ENCODE results near the gene USP13.
"Not testable (repeated sequence)": the region's sequence is repeated elsewhere in the genome, so short reads cannot be mapped to it uniquely, and the experiment has no call there.

Gene USP13

DNA sequence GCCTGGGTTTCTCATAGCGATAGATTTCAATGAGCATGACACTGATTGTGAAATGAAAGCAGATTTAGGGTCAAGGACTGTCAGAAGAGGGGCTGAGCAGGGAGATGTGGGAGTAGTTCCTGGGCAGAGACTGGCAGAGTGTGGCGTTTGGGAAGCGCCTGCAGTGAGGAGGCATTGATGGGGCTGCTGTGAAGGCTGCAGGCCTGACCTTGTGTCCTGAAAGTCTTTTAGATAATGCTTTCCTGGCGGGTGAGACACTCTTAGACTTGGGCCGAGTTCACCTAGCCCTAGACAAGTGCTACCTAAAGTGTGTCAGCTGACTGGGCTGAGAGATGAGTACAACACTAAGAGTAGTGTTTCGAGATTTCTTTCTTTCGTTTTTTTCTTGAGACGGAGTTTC, 20.7 kb downstream of the USP13 start:
- Mint-ChIP-seq H3K9me3 (no peaks in the 10 kb centered on the region), H3K27me3 (no peaks in the 10 kb centered on the region), H3K4me3 (no peak overlapping the region), H3K4me1 (no peaks in the 10 kb centered on the region), H3K27ac (no peak overlapping the region)
- ATAC-seq: no peak
- no peak for DNase-seq

DNA sequence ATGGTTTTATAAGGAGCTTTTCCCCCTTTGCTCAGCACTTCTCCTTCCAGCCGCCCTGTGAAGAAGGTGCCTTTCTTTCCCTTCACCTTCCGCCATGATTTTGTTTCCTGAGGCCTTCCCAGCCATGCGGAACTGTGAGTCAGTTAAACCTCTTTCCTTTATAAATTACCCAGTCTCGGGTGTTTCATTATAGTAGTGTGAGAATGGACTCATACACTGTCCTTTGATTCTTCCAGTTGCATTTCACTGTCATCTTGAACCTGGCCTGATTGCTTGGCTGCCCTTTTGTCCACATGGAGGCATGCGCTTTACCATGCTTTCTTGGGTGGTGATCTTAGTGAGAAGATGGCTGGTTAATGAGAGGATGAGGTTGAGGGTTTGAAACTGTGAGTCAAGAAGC, 23.2 kb downstream of the USP13 start:
- Mint-ChIP-seq H3K4me1 (no peaks in the 10 kb centered on the region), H3K4me3 (no peak overlapping the region)
- DNase-seq: no peak

DNA sequence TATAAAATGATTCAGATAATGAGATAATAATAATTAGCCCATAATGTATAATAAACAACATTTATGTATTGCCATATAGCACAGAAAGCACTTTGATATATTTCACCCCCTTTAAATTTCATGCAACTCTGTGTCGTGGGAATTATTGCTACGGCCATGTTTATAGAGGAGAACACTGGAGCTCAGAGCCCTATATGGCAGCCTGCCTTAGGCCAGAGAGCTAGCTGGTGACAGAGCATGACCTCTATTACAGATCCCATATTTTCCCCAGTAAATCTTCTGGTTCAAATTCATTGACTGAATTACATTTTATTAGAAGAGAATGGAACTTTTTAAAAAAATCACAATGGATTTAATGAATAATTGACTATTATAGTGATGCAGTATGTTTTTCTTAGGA, 25.0 kb downstream of the USP13 start:
- H3K27ac Mint-ChIP-seq: no peak overlapping the region
- H3K4me1 Mint-ChIP-seq: no peaks in the 10 kb centered on the region
- DNase-seq (no peak), ATAC-seq (no peak)
- no peak overlapping the region for H3K4me3 Mint-ChIP-seq
- no peaks in the 10 kb centered on the region for H3K9me3 Mint-ChIP-seq
- H3K27me3 Mint-ChIP-seq: no peaks in the 10 kb centered on the region

More for the DNA sequence above, 23.2 kb downstream of the USP13 start:
- H3K27me3 Mint-ChIP-seq: no peaks in the 10 kb centered on the region
- no peaks in the 10 kb centered on the region for H3K9me3 Mint-ChIP-seq
- ATAC-seq: no peak
- H3K27ac Mint-ChIP-seq: no peak overlapping the region

DNA sequence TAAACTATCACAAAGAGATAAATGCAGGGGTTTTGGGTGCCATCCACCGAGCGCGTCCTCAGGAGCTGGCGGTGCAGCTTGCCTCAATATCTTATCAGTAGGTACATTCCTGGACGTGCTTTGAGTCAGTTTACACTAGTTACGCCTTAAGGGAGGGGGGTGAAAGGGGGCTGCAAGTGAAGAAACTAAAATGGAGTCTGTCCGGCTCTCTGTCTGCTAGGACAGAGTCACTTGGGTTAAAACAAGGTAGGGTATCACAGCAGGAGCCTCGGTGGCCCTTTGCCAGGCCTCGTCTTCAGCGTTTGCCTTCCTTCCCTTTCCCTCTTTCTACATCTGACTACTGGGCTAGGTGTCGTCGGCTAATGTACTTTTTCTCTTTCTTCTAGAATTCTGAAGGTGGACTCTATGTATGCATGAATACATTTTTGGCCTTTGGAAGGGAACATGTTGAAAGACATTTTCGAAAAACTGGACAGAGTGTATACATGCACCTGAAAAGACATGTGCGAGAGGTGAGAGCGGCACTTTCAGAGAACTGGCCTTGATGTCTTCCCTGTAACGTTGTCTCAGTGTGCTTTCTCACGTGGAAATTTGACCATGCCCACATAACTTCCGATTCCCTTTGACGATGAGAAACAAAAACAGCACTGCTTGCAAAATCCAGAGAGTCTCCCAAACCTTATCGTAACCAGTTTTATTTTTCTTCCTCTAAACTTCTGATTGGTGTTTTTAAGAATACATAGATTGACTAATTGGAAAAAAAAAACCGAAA, 28.8 kb downstream of the USP13 start:
- Mint-ChIP-seq H3K27me3 (no peaks in the 10 kb centered on the region), H3K27ac (no peak overlapping the region), H3K4me3 (no peak overlapping the region), H3K4me1 (no peaks in the 10 kb centered on the region), H3K9me3 (no peaks in the 10 kb centered on the region)
- no peak for DNase-seq
- ATAC-seq: no peak

DNA sequence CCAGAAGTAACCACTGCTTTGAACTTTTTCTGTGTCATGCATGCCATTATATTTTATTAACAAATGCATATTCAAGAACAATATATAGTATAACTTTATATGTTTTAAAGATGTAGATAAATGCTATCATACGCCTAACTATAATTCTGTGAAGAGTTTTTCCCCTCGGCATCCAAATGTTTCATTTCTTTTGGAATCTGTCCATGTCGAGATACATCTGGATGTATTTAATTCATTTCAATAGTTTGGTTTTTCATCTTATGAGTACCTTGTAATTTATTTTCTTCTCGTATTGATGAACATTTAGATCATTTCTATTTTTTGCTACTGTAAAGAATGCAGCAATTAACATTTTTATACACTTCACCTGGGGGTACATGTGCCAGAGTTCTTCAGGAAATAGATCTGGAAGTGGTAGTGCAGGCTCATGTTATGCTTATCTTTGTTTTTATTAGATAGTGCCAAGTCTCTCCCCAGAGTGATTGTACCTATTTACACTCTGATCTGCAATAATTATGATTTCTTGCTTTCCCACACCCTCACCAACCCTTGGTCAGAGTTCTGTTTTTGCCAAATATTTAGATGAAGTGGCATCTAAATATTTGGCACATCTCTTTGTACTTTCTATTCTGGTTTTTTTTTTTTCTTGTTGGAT, 29.7 kb downstream of the USP13 start:
- ATAC-seq: no peak
- DNase-seq: no peak
- H3K9me3 Mint-ChIP-seq: no peaks in the 10 kb centered on the region
- H3K27ac Mint-ChIP-seq: no peak overlapping the region
- H3K4me1 Mint-ChIP-seq: no peaks in the 10 kb centered on the region
- no peak overlapping the region for H3K4me3 Mint-ChIP-seq
- no peaks in the 10 kb centered on the region for H3K27me3 Mint-ChIP-seq

DNA sequence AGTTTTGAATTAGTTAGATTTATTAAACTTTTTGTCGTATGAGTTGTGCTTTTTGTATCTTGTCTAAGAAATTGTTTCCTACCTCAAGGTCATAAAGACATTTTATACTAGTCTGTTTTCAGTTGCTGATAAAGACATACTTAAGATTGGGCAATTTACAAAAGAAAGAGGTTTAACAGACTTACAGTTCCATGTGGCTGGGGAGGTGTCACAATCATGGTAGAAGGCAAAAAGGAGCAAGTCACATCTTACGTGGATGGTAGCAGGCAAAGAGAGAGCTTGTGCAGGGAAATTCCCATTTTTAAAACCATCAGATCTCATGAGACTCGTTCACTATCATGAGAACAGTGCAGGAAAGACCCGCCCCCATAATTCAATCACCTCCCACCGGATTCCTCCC, 30.4 kb downstream of the USP13 start:
- not testable (repeated sequence) for DNase-seq, H3K27ac Mint-ChIP-seq, H3K27me3 Mint-ChIP-seq, H3K4me3 Mint-ChIP-seq, H3K4me1 Mint-ChIP-seq, H3K9me3 Mint-ChIP-seq, ATAC-seq

DNA sequence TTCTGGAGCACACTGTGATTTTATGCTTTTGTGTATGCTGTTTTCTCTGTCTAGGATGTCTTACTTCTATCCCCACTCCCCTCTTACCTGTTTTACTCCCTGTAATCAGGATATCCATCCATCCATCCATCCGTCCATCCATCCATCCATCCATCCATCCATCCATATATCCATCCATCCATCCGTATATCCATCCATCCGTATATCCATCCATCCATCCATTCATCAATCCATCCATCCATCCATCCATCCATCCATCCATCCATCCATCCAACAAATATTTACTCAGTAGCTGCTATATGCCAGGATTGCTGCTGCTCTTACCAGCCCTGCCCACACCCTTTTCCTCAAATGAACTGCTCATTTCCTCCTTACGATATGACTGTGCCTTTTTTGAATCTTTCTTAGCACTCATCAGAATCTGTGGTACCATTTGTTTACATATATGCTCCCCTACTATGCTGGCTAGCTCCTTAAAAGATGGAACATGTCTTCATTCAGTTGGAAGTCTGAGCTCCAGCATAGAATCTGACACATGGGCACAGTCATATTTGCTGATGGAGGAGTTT, 35.2 kb downstream of the USP13 start:
- peak; percentile 59 for ATAC-seq
- Mint-ChIP-seq H3K27ac (no peak overlapping the region), H3K9me3 (no peaks in the 10 kb centered on the region), H3K4me1 (no peaks in the 10 kb centered on the region), H3K27me3 (no peaks in the 10 kb centered on the region), H3K4me3 (no peak overlapping the region)
- no peak for DNase-seq

DNA sequence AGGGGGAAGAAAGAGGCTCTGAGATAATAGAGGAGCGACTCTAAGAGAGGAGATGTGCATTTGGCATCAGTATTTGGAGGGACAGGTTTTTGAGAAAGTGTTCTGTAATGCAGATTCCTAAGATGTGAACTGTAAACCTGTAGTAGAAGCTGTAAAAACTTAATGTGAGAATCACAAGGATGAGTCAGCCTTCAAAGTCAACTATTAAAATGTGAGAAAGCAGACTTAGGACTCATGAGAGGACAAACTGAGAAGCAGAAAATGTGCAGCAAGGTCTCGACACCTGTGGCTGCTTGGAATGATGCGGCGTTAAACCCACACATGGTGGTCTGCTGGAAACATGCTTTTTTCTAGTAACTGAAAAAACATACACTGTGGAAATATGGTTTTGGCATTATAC, 36.0 kb downstream of the USP13 start:
- no peak for ATAC-seq
- no peaks in the 10 kb centered on the region for H3K4me1 Mint-ChIP-seq
- no peak overlapping the region for H3K4me3 Mint-ChIP-seq
- H3K27ac Mint-ChIP-seq: peak overlapping the region; percentile 6 to 15
- no peaks in the 10 kb centered on the region for H3K9me3 Mint-ChIP-seq
- DNase-seq: no peak
- no peaks in the 10 kb centered on the region for H3K27me3 Mint-ChIP-seq

DNA sequence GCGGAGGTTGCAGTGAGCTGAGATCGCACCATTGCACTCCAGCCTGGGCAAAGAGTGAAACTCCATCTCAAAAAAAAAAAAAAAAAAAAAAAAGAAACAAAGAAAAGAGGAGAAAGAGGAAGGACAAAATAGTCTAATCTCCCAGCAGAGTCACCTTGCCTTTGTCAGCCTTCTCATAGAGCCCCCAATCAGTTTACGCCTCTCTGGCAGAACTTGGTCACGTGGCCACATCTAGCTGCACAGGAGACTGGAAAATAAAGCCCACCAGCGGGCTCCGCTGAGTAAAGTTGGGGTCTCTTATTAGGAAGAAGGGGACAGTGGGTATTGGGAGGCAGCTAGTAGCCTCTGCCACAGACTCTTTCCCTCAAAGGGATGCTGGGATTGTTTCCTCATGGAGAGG, 41.9 kb downstream of the USP13 start:
- H3K27me3 Mint-ChIP-seq: no peaks in the 10 kb centered on the region
- H3K27ac Mint-ChIP-seq: no peak overlapping the region

DNA sequence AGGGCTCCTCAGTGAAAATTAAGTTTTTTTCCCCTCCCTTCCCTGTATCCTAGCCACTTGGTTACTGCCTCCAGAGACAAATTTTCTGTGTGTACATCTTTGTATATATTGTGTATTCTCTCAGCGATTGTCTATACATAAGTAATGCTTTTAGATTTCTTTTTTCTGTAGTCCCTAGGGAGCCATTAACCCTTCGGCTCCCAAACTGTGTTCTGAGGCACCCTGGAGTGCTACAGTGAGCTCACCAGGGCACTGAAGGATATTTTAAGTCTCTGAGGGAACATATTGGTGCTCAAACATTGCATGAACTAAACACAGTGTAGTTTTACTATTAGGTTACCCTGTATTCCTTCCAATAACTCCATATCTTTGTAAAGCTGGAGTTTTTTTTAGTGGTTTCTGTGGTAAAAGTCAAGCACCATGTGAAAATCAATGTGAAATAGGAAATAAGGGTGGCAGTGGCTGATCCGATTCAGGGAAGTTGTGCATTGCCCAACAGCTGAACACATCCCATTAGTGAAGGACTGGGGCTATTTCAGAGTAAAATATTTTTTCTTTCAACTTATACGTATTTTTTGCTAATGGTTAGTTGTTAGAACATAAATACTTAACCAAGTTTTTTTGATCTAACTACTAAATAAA, 43.0 kb downstream of the USP13 start:
- H3K27ac Mint-ChIP-seq: no peak overlapping the region
- DNase-seq: no peak

More for the DNA sequence above, 41.9 kb downstream of the USP13 start:
- ATAC-seq (no peak), DNase-seq (no peak)
- Mint-ChIP-seq H3K4me1 (no peaks in the 10 kb centered on the region), H3K4me3 (no peak overlapping the region), H3K9me3 (no peaks in the 10 kb centered on the region)

DNA sequence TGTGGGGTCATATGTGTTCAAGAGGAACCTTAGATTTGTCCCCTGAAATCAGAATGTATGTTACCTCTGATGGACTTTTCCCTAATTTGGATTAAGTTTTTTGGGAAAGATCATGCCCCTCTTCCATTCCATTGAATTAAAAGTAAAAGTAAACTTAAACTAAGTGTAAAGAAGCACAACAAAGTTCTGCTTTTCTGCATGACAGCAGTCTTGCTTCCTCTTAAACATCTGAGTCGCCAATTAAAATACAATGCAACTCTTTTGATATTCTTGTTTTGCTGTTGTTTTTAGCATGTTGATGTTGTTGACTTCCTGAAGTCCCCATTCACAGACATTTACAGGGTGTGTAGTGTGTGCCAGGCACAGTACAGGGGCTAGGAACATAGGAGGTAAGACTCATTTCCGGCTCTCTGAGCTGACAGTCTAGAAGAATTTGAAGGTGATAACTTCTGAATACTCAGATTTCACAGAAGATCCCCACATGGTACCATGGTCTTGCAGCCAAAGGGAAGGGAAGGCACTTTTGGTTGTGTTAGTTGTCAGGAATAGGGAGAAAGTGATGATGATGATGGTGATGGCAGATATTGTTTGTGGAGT, 45.0 kb downstream of the USP13 start:
- ATAC-seq (no peak), DNase-seq (no peak)
- Mint-ChIP-seq H3K4me3 (no peak overlapping the region), H3K27me3 (no peaks in the 10 kb centered on the region), H3K4me1 (no peaks in the 10 kb centered on the region), H3K9me3 (no peaks in the 10 kb centered on the region), H3K27ac (no peak overlapping the region)

More for the DNA sequence above, 43.0 kb downstream of the USP13 start:
- no peak for ATAC-seq
- H3K9me3 Mint-ChIP-seq: no peaks in the 10 kb centered on the region
- no peaks in the 10 kb centered on the region for H3K4me1 Mint-ChIP-seq
- H3K4me3 Mint-ChIP-seq: no peak overlapping the region
- no peaks in the 10 kb centered on the region for H3K27me3 Mint-ChIP-seq

DNA sequence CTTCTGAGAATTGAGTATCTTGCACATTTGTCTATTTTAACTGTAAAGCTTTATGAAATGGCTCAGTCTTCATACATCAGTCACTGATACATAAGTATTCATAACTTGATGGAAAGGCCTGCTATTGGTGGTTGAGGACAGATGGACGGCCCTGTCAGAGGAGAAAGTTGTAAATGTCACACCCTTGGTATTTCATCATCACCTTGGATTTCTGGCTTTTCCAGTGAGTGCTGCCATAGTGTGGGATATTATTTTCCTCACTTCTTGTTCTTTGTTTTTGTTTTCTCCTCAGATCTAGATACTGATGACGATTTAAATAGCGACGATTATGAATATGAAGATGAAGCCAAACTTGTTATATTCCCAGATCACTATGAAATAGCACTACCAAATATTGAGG, 47.9 kb downstream of the USP13 start:
- H3K27ac Mint-ChIP-seq: no peak overlapping the region
- ATAC-seq (no peak), DNase-seq (no peak)
- no peaks in the 10 kb centered on the region for H3K27me3 Mint-ChIP-seq
- no peaks in the 10 kb centered on the region for H3K9me3 Mint-ChIP-seq
- H3K4me1 Mint-ChIP-seq: no peaks in the 10 kb centered on the region
- no peak overlapping the region for H3K4me3 Mint-ChIP-seq

DNA sequence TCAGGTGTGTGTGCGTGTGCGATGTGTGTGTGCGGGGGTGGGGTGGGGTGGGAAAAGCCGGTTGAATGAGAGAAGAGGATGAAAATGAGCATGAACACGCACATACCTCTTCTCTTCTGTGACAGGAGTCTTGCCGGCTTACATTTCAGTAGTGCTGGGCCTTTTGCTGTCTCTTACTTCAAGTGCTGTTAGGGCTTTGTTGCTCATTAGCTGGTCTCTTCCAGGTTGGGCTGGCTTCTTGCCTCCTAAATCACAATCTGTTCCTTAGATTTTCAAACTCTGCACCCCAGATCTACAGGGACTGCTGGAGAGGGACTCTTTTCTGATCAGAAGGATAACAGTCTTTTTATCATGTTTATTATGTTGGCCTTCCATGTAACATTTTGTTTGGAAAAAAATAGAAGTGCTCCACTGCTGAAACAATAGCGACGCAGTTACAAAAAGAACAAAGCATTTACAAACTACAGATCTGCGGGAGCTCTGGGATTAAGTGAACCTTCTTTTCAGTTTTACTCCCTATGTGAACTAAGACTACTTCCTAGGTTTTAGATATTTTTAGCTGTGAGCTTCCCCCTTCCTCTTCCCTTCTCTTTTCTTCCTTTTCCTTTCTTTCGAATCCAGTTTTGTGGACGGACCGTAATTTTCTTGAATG, 48.5 kb downstream of the USP13 start:
- ATAC-seq: no peak
- Mint-ChIP-seq H3K4me1 (no peaks in the 10 kb centered on the region), H3K9me3 (no peaks in the 10 kb centered on the region), H3K27ac (peak overlapping the region in 1 of 2 donors; percentile 29), H3K27me3 (no peaks in the 10 kb centered on the region), H3K4me3 (no peak overlapping the region)
- DNase-seq: no peak

DNA sequence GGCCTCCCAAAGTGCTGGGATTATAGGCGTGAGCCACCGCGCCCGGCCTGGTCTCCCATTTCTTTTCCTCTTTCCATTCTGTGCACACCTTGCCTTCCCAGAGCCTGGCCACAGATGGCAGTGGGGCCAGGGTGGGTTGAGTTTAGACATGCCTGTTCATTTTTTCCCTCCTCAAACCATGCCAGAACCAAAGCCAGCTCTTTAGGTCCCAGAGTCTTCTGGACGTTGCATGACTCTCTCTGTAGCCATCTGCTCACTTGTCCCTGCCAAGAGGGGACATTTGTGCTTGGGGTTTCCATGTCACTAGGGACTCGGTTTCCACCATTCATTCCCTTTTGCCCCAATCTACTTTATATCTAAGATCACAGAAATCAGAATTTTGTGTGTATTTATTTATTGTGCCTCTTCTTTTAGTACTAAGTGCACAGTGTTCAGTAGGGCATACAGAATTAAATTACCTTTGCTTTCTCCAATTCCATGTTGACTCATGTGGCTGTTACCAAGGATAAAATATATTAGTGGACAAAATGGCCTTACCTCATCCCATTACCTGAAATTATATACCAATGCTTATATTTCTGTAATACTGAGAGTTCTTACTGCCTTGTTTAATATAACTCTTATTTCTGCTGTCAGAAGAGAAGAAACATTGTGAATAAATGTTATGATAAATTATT, 49.6 kb downstream of the USP13 start:
- no peak overlapping the region for H3K27ac Mint-ChIP-seq
- no peak for ATAC-seq

DNA sequence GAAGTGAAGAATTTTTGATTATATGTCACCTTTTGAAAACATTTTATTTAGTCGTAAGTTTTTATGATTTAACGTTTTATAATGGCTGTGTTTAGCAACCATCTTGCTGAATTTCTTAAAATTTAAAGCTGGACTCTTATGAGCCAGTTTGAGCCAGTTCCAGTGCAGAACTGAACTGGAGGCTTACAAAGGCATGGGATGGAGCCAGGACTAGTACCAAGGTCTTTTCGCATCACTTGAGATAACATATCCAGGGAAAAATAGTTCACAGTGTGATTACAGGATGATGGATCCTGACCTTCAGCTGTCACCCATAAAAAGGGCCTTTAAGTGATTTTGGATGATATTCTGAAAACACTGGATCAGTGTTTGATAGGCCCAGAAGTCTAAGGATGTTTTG, 51.0 kb downstream of the USP13 start:
- ATAC-seq (no peak), DNase-seq (no peak)
- peak overlapping the region in 1 of 2 donors; percentile 54 for H3K27ac Mint-ChIP-seq
- no peaks in the 10 kb centered on the region for H3K4me1 Mint-ChIP-seq
- H3K9me3 Mint-ChIP-seq: no peaks in the 10 kb centered on the region
- no peaks in the 10 kb centered on the region for H3K27me3 Mint-ChIP-seq
- H3K4me3 Mint-ChIP-seq: no peak overlapping the region

More for the DNA sequence above, 49.6 kb downstream of the USP13 start:
- Mint-ChIP-seq H3K4me3 (no peak overlapping the region), H3K9me3 (no peaks in the 10 kb centered on the region), H3K27me3 (no peaks in the 10 kb centered on the region), H3K4me1 (no peaks in the 10 kb centered on the region)
- no peak for DNase-seq

All from stimulated activated naive CD8-positive, alpha-beta T cell treated with anti-CD3 and anti-CD28 coated beads, Interleukin-15, amount 100 ng/mL, for 72 hours (primary cell).